HTR-8/SVneo (cell line): ENCODE measurements around the gene TPP2.

Experiments
- DNase-seq: peaks from one replicate; pipeline ENCODE4 v3.0.0; 2011; ENCODE audit warnings: low spot score, mixed read lengths; ENCODE audit not compliant: insufficient read length
- FAIRE-seq: peaks from 2 replicates; lab custom pipeline; 2011; peaks lifted over from hg19 to GRCh38; lab: Jason Lieb, UNC

The TPP2 gene

GRCh38 chr13:102591988-102592781 is 4.6 kb upstream of the TPP2 start:
- FAIRE-seq (no peak), DNase-seq (peak; percentile 39)

- DNase-seq (no peak), FAIRE-seq (no peak)
Observed at GRCh38 chr13:102593466-102593865, 3.3 kb upstream of the TPP2 start.

GRCh38 chr13:102597029-102597961 is 509 bp downstream of the TPP2 start:
- no peak for FAIRE-seq
- DNase-seq = no peak

GRCh38 chr13:102598061-102598460 is 1.3 kb downstream of the TPP2 start:
- DNase-seq (no peak), FAIRE-seq (no peak)

GRCh38 chr13:102599426-102600012 is 2.7 kb downstream of the TPP2 start:
- DNase-seq (no peak), FAIRE-seq (no peak)

GRCh38 chr13:102606537-102607309 is 9.9 kb downstream of the TPP2 start:
- DNase-seq = no peak

GRCh38 chr13:102608974-102609373 is 12.2 kb downstream of the TPP2 start:
- DNase-seq (no peak), FAIRE-seq (no peak)

More at GRCh38 chr13:102606537-102607309, 9.9 kb downstream of the TPP2 start:
- FAIRE-seq = no peak

- FAIRE-seq (no peak), DNase-seq (no peak)
Observed at GRCh38 chr13:102609696-102610095, 12.9 kb downstream of the TPP2 start.

- no peak for FAIRE-seq
- no peak for DNase-seq
Observed at GRCh38 chr13:102610296-102610895, 13.6 kb downstream of the TPP2 start.

GRCh38 chr13:102617697-102618350 is 21.0 kb downstream of the TPP2 start:
- no peak for FAIRE-seq
- DNase-seq = no peak

- FAIRE-seq (no peak), DNase-seq (no peak)
Observed at GRCh38 chr13:102620516-102620915, 23.7 kb downstream of the TPP2 start.

GRCh38 chr13:102626928-102627327 is 30.1 kb downstream of the TPP2 start:
- no peak for DNase-seq
- no peak for FAIRE-seq

GRCh38 chr13:102628559-102628958 is 31.8 kb downstream of the TPP2 start:
- FAIRE-seq (no peak), DNase-seq (no peak)

- no peak for FAIRE-seq
- no peak for DNase-seq
Observed at GRCh38 chr13:102631198-102631597, 34.4 kb downstream of the TPP2 start.

GRCh38 chr13:102638741-102639140 is 42.0 kb downstream of the TPP2 start:
- DNase-seq = no peak
- FAIRE-seq = no peak

- DNase-seq (no peak), FAIRE-seq (no peak)
Observed at GRCh38 chr13:102642029-102642428, 45.2 kb downstream of the TPP2 start.

- FAIRE-seq (no peak), DNase-seq (no peak)
Observed at GRCh38 chr13:102642475-102642874, 45.7 kb downstream of the TPP2 start.

- DNase-seq (no peak), FAIRE-seq (no peak)
Observed at GRCh38 chr13:102643656-102644055, 46.9 kb downstream of the TPP2 start.

- DNase-seq = no peak
- FAIRE-seq = no peak
Observed at GRCh38 chr13:102645701-102646100, 48.9 kb downstream of the TPP2 start.
